D721Med (cell line): Measurements from ENCODE around the gene KRTAP25-1.
A peak's percentile ranks its signal among the peaks of the same experiment; 100 is the strongest.

ENCODE experiments used
- DNase-seq: peaks from one replicate; pipeline ENCODE4 v3.0.0; 2011; ENCODE audit warnings: low spot score; ENCODE audit not compliant: insufficient read length
- FAIRE-seq: peaks from 2 replicates; lab custom pipeline; 2011; peaks lifted over from hg19 to GRCh38; lab: Jason Lieb, UNC
- CTCF ChIP-seq: IDR thresholded peaks from 2 replicates; pipeline ENCODE4 v1.5.1; 2012; ENCODE audit warnings: mild to moderate bottlenecking, control low read depth; ENCODE audit not compliant: insufficient read depth; ENCODE audit errors: missing control alignments

KRTAP25-1 gene

GRCh38 chr21:30271611-30272010, 17.7 kb downstream of the KRTAP25-1 start:
- FAIRE-seq = no peak
- TF ChIP-seq CTCF = no peak

DNA sequence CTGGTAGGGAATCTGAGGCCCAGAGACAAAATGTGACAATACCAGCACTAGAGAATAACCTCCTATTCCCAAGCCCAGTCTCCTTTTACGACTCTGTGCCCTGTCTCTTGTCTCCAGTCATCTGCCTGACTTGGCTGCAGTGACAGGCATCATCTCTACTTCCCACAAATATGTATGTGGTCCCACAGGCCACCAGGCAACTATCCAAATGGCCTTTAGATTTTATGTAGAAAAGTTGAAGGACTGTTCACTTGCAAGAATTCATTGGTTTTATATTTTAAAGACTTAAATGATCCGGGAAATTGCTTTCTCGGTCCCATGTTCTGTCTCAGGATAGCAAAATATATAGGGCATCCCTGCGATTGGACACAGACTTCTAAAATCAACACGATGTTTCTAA, 18.2 kb downstream of the KRTAP25-1 start:
- no peak for TF ChIP-seq CTCF
- no peak for FAIRE-seq
- no peak for DNase-seq

More at GRCh38 chr21:30271611-30272010, 17.7 kb downstream of the KRTAP25-1 start:
- no peak for DNase-seq

GRCh38 chr21:30269803-30270530, 19.3 kb downstream of the KRTAP25-1 start:
- no peak for TF ChIP-seq CTCF
- FAIRE-seq = no peak
- DNase-seq = no peak

DNA sequence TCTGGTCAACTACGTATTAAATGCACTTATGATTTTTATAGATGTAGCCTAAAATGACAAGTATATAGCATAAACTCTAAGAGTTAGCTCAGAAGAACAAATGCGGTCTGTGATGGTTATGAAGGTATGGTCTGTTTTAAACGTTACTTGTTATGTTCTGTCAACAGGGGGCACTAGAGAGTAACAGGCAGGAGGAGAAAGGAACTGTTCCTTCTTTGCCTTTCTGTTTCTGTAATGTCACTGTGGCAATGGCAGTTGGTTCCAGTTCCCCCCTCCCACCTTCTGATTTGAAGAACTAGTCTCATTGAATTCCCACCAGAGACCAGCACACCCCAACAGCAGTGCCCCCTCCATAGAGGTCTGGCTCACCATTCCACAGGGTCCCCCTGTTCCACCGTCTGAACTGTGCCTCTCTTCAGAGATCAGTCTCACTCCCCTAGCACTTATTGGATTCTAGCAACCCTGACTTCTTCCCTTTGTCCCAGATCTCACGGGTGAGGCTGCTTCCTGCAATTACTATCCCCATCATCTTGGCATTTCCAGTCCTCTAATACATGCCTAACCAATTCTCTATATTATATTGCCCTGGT, 20.6 kb downstream of the KRTAP25-1 start:
- peak; percentile 25 for TF ChIP-seq CTCF
- FAIRE-seq (no peak), DNase-seq (no peak)

DNA sequence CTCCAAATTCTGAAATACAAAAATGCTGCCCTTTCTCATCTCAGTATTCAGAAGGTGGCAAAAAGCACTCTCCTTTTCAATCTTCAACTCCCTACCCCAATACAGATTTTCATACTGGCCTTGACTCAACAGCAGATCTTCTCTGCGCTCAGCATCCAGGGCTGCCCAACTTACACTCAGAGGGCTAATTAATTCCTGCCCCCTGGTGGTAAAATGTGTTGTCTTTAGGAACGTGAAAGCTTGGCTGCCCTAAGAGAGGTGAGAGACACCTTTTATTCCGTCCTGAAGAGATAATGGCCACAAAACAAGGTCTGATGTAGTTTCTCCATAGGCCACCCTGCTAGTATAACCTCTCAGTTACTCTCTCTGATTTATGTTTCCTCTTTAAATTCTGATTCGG, 31.5 kb downstream of the KRTAP25-1 start:
- DNase-seq = no peak
- FAIRE-seq = no peak

DNA sequence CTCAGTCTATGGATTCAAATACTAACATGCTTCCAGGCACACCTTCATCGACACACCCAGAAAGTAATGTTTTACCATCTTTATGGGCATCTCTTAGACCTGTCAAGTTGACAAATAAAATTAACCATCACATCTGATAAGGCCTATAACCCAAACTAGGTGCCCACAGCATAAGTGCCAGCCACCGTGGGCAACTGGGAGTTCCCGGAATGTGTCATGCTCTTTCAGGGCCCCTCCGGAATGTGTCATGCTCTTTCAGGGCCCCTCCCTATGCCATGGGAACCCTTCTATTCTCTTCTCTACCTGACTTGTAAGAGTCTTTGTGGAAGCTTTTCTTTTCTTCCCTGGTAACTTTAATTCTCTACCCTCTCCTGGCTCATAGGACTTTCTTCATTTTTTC, 33.2 kb downstream of the KRTAP25-1 start:
- DNase-seq = no peak
- FAIRE-seq = no peak

More for the DNA sequence above, 31.5 kb downstream of the KRTAP25-1 start:
- TF ChIP-seq CTCF = peak; percentile 26

More for the DNA sequence above, 33.2 kb downstream of the KRTAP25-1 start:
- no peak for TF ChIP-seq CTCF
